Stomach (tissue), 9 donors: ENCODE data around the gene CUX1. TPM values are rescaled to one million over a fixed set of nuclear protein-coding genes. Genes with fewer than 3 reads are reported as not detected.

Experiments used
- DNase-seq, 2 donors: peaks; one replicate each; pipeline versions ENCODE4 v3.0.0 to v3.0.0-alpha.2; 2013 to 2019
- H3K27ac ChIP-seq, 5 donors: fragments of 200-600 bp in 4 of 5; sonication (generic) in 4 of 5; one replicate each; pipeline ENCODE4 v1.5.1; 2013 to 2019; ENCODE audit warnings: mild to moderate bottlenecking in 1 of 5, moderate library complexity in 1 of 5
- H3K27me3 ChIP-seq, 3 donors: fragments of 200-600 bp; sonication (generic); one replicate each; pipeline ENCODE4 v1.5.1; 2017 to 2019; ENCODE audit warnings: mixed run types in 1 of 3
- H3K36me3 ChIP-seq, 4 donors: fragments of 200-600 bp; sonication (generic); 1 replicate in 3 of 4; 2 replicates in 1 of 4; pipeline ENCODE4 v1.5.1; 2016 to 2019
- H3K4me1 ChIP-seq, 4 donors: fragments of 200-600 bp; sonication (generic); one replicate each; pipeline ENCODE4 v1.5.1; 2016 to 2019
- H3K4me3 ChIP-seq, 4 donors: fragments of 200-600 bp; sonication (generic) in 3 of 4; one replicate each; pipeline ENCODE4 v1.5.1; 2016 to 2019; ENCODE audit warnings: mild to moderate bottlenecking in 1 of 4
- H3K9me3 ChIP-seq, 4 donors: fragments of 200-600 bp; sonication (generic); one replicate each; pipeline ENCODE4 v1.5.1; 2016 to 2019
- CTCF ChIP-seq, 7 experiments: fragments of 450-650 bp in 4 of 7; fragments of 200-600 bp in 3 of 7; sonication (generic) in 3 of 7; IDR thresholded peaks; one replicate each; pipeline ENCODE4 v1.5.1; 2016 to 2019; ENCODE audit warnings: antibody characterized with exemption in 7 of 7, control low read depth in 2 of 7, mild to moderate bottlenecking in 1 of 7
- EP300 ChIP-seq: sonication (generic); formaldehyde crosslinking; IDR thresholded peaks from one replicate; pipeline ENCODE4 v1.6.1; 2017; ENCODE audit warnings: antibody characterized with exemption
- POLR2A ChIP-seq, 4 donors: fragments of 450-650 bp; IDR thresholded peaks; one replicate each; pipeline ENCODE4 v1.6.1; 2016; ENCODE audit warnings: antibody characterized with exemption in 4 of 4, control low read depth in 2 of 4, mild to moderate bottlenecking in 1 of 4, moderate library complexity in 1 of 4
- POLR2AphosphoS5 ChIP-seq, 3 donors: sonication (generic); formaldehyde crosslinking; IDR thresholded peaks; one replicate each; pipeline ENCODE4 v1.6.1; 2016; ENCODE audit warnings: antibody characterized with exemption in 3 of 3
- WGBS, 5 donors: extraction: QIAGEN DNeasy Blood & Tissue Kit in 3 of 5; methylation state at CpG; one replicate each; pipeline versions ENCODE4 v1.1.5 to v1.1.7; 2013 to 2018; 5-methylcytosine and 5-hydroxymethylcytosine counted together
- intact Hi-C: fragments of 100-400 bp; cut with DNase I; formaldehyde crosslinking; loops from one replicate; pipeline ENCODE4 v1.15.1; 2023; ENCODE audit warnings: low total_unique reads
- polyA plus RNA-seq, 3 donors: library from polyadenylated mRNA; stranded (reverse); fragments of 200-250 nt; gene quantifications; one replicate each; pipeline ENCODE4 v1.2.3, GENCODE V29; 2013
- total RNA-seq, 5 donors: library from RNA; depleted of rRNA; stranded (reverse); fragments of >200 nt; gene quantifications; one replicate each; pipeline versions ENCODE4 v1.1.0 to v1.2.3, GENCODE V29; 2014 to 2016
- donor health status: healthy with polysubstance abuse.
- donor health status: Bipolar disorder and iron deficiency.
- donor health status: healthy.

CUX1 gene
- total and polyA plus RNA-seq, 8 donors = 24.7 to 201 (median 54.7) TPM

GRCh38 chr7:102317231-102318059 is 500.0 kb downstream of the CUX1 start:
- no peaks in the 10 kb centered on the region for H3K9me3 ChIP-seq
- H3K4me3 ChIP-seq = no peak overlapping the region
- H3K4me1 ChIP-seq = peaks cover 0 to 8% (median 6%) of the 10 kb centered on the region in 4 donors
- 83 to 95% (median 89%) methylated on average over 17 to 24 of the region's 24 CpGs for WGBS, 5 donors
- TF ChIP-seq EP300 = no peak
- no peak for TF ChIP-seq POLR2A (IDR thresholded peaks at IDR 0.05)
- no peak for TF ChIP-seq POLR2AphosphoS5 (IDR thresholded peaks at IDR 0.05)
- no peak for TF ChIP-seq CTCF (IDR thresholded peaks at IDR 0.05)
- no peak for DNase-seq
- peaks cover 0 to 24% (median 0%) of the 10 kb centered on the region in 3 donors for H3K27me3 ChIP-seq
- intact Hi-C loops = no loop called here
- H3K36me3 ChIP-seq = peaks cover 0 to 23% (median 8%) of the 10 kb centered on the region in 4 donors
- no peak overlapping the region for H3K27ac ChIP-seq

- Histone ChIP-seq H3K9me3 (no peaks in the 10 kb centered on the region), H3K27ac (peak overlapping the region in 2 of 5 donors; percentile 27 to 33), H3K4me3 (no peak overlapping the region), H3K4me1 (peaks cover 0 to 8% (median 6%) of the 10 kb centered on the region in 4 donors), H3K36me3 (peaks cover 0 to 23% (median 8%) of the 10 kb centered on the region in 4 donors), H3K27me3 (peaks cover 0 to 34% (median 0%) of the 10 kb centered on the region in 3 donors)
- 52 to 69% (median 56%) methylated on average over 6 to 7 of the region's 7 CpGs for WGBS, 5 donors
- no peak for TF ChIP-seq EP300
- TF ChIP-seq POLR2AphosphoS5 (IDR thresholded peaks at IDR 0.05) = no peak
- TF ChIP-seq CTCF (IDR thresholded peaks at IDR 0.05) = no peak
- TF ChIP-seq POLR2A (IDR thresholded peaks at IDR 0.05) = no peak
- intact Hi-C loops = no loop called here
- peak; percentile 59 to 60 for DNase-seq
Observed at GRCh38 chr7:102318482-102318971, 501.1 kb downstream of the CUX1 start.

GRCh38 chr7:102319671-102320070 is 502.2 kb downstream of the CUX1 start:
- peaks cover 0 to 13% (median 3%) of the 10 kb centered on the region in 4 donors for H3K36me3 ChIP-seq
- H3K27ac ChIP-seq = peak overlapping the region in 1 of 5 donors; percentile 33
- intact Hi-C loops = no loop called here
- WGBS, 5 donors = 80 to 97% (median 91%) methylated on average over 1 to 3 of the region's 3 CpGs
- H3K27me3 ChIP-seq = peaks cover 0 to 39% (median 0%) of the 10 kb centered on the region in 3 donors
- no peak overlapping the region for H3K4me3 ChIP-seq
- no peaks in the 10 kb centered on the region for H3K9me3 ChIP-seq
- no peak for DNase-seq
- peaks cover 0 to 8% (median 6%) of the 10 kb centered on the region in 4 donors for H3K4me1 ChIP-seq
- TF ChIP-seq CTCF (IDR thresholded peaks at IDR 0.05) (no peak), POLR2AphosphoS5 (IDR thresholded peaks at IDR 0.05) (no peak), POLR2A (IDR thresholded peaks at IDR 0.05) (no peak), EP300 (no peak)

GRCh38 chr7:102320181-102320580 is 502.8 kb downstream of the CUX1 start:
- peaks cover 0 to 41% (median 0%) of the 10 kb centered on the region in 3 donors for H3K27me3 ChIP-seq
- no peaks in the 10 kb centered on the region for H3K9me3 ChIP-seq
- H3K27ac ChIP-seq = no peak overlapping the region
- 93 to 95% (median 94%) methylated on average over 14 of the region's 14 CpGs for WGBS, 5 donors
- no peak overlapping the region for H3K4me3 ChIP-seq
- intact Hi-C loops = no loop called here
- H3K4me1 ChIP-seq = peaks cover 0 to 8% (median 6%) of the 10 kb centered on the region in 4 donors
- H3K36me3 ChIP-seq = peaks cover 0 to 8% (median 3%) of the 10 kb centered on the region in 4 donors
- no peak for DNase-seq
- TF ChIP-seq EP300 = no peak
- TF ChIP-seq POLR2AphosphoS5 (IDR thresholded peaks at IDR 0.05) = no peak
- TF ChIP-seq POLR2A (IDR thresholded peaks at IDR 0.05) = no peak
- TF ChIP-seq CTCF (IDR thresholded peaks at IDR 0.05) = no peak
